Fibroblast of lung (primary cell): ENCODE results near the gene PRKCH. TPM values are rescaled to one million over a fixed set of nuclear protein-coding genes. Genes with fewer than 3 reads are reported as not detected.

Experiments used
- DNase-seq, 2 donors: peaks; one replicate each; pipeline versions ENCODE4 v3.0.0 to v3.0.0-alpha.2; 2010; ENCODE audit warnings: low read depth in 2 of 2
- H2AFZ ChIP-seq: 2 replicates; pipeline ENCODE4 v1.5.1; 2012; ENCODE audit warnings: low read length, control low read depth, inconsistent platforms
- H3K27ac ChIP-seq: 2 replicates; pipeline ENCODE4 v1.5.1; 2011; ENCODE audit warnings: low read length, control low read depth; ENCODE audit not compliant: insufficient read depth
- H3K27me3 ChIP-seq: 2 replicates; pipeline ENCODE4 v1.5.1; 2011; ENCODE audit warnings: mild to moderate bottlenecking, low read length; ENCODE audit not compliant: control insufficient read depth, insufficient read depth
- H3K36me3 ChIP-seq: 2 replicates; pipeline ENCODE4 v1.5.1; 2011; ENCODE audit warnings: low read length; ENCODE audit not compliant: control insufficient read depth, insufficient read depth
- H3K4me1 ChIP-seq: 2 replicates; pipeline ENCODE4 v1.5.1; 2011; ENCODE audit warnings: low read length; ENCODE audit not compliant: control insufficient read depth, insufficient read depth; ENCODE audit errors: extremely low read depth
- H3K4me2 ChIP-seq: 2 replicates; pipeline ENCODE4 v1.5.1; 2011; ENCODE audit warnings: low read length, control low read depth; ENCODE audit not compliant: insufficient read depth; ENCODE audit errors: extremely low read depth
- H3K4me3 ChIP-seq, 4 experiments: fragments of 200-600 bp in 1 of 4; sonication (generic) in 1 of 4; replicated peaks in 1 of 4; 2 replicates each; pipeline ENCODE4 v1.5.1; 2011 to 2016; ENCODE audit warnings: low read length in 4 of 4, low read depth in 3 of 4, mild to moderate bottlenecking in 3 of 4, control low read depth in 2 of 4, inconsistent platforms in 1 of 4, mixed read lengths in 1 of 4; ENCODE audit not compliant: insufficient read depth in 1 of 4; ENCODE audit errors: control extremely low read depth in 1 of 4
- H3K79me2 ChIP-seq: 2 replicates; pipeline ENCODE4 v1.5.1; 2012; ENCODE audit warnings: mild to moderate bottlenecking, low read length, inconsistent platforms; ENCODE audit not compliant: control insufficient read depth, insufficient read depth
- H3K9ac ChIP-seq: 2 replicates; pipeline ENCODE4 v1.5.1; 2011; ENCODE audit warnings: mild to moderate bottlenecking, low read length, control low read depth; ENCODE audit not compliant: insufficient read depth
- H3K9me3 ChIP-seq: 2 replicates; pipeline ENCODE4 v1.5.1; 2012; ENCODE audit warnings: low read depth, low read length; ENCODE audit not compliant: control insufficient read depth, insufficient read depth
- H4K20me1 ChIP-seq: 2 replicates; pipeline ENCODE4 v1.5.1; 2011; ENCODE audit warnings: low read length; ENCODE audit not compliant: control insufficient read depth, insufficient read depth; ENCODE audit errors: extremely low read depth
- CTCF ChIP-seq, 2 donors: IDR thresholded peaks in 1 of 2; conservative IDR thresholded peaks in 1 of 2; 1 replicate in 1 of 2; 2 replicates in 1 of 2; pipeline ENCODE4 v1.5.1; 2011 to 2012; ENCODE audit warnings: low read length in 2 of 2, control low read depth in 1 of 2, inconsistent platforms in 1 of 2, low read depth in 1 of 2, mild to moderate bottlenecking in 1 of 2
- EZH2 ChIP-seq: IDR thresholded peaks from 2 replicates; pipeline ENCODE4 v1.5.1; 2012; ENCODE audit warnings: low read length, control low read depth, mild to moderate bottlenecking; ENCODE audit errors: missing control alignments
- polyA plus RNA-seq, 2 donors: library from polyadenylated mRNA; depleted of rRNA in 1 of 2; stranded (reverse) in 1 of 2; unstranded in 1 of 2; fragments of >200 nt; gene quantifications; 2 replicates each; pipeline ENCODE4 v1.2.1, GENCODE V29; 2011 to 2012; ENCODE audit warnings: missing spikeins in 1 of 2
- total RNA-seq: library from RNA; depleted of rRNA; stranded (reverse); fragments of >200 nt; gene quantifications from 2 replicates; pipeline ENCODE4 v1.2.1, GENCODE V29; 2014

The PRKCH gene
- total and polyA plus RNA-seq, 2 donors (not counting 1 experiment from before 2014, with no cell fraction given): 2.9 to 5.4 TPM

- Histone ChIP-seq H3K9ac (no peak overlapping the region), H3K36me3 (no peaks in the 10 kb centered on the region), H3K4me3 (no peak overlapping the region), H3K27ac (no peak overlapping the region), H2AFZ (no peak overlapping the region), H3K27me3 (no peaks in the 10 kb centered on the region), H4K20me1 (no peaks in the 10 kb centered on the region), H3K4me1 (no peaks in the 10 kb centered on the region), H3K9me3 (no peaks in the 10 kb centered on the region), H3K79me2 (no peaks in the 10 kb centered on the region), H3K4me2 (no peak overlapping the region)
- no peak for DNase-seq
- no peak for TF ChIP-seq CTCF (conservative IDR thresholded peaks at IDR 0.05 in 1 of 2, IDR thresholded peaks at IDR 0.05 in 1 of 2; ENCODE audit: low read depth in 1 of 2, low read length in 2 of 2)
- no peak for TF ChIP-seq EZH2
These were observed 97.4 kb downstream of the PRKCH start for GRCh38 chr14:61418746-61419145.

GRCh38 chr14:61419201-61419600 is 97.8 kb downstream of the PRKCH start:
- Histone ChIP-seq H2AFZ (no peak overlapping the region), H3K4me1 (no peaks in the 10 kb centered on the region), H3K27me3 (no peaks in the 10 kb centered on the region), H3K4me2 (no peak overlapping the region), H3K9ac (no peak overlapping the region), H3K4me3 (no peak overlapping the region), H4K20me1 (no peaks in the 10 kb centered on the region), H3K9me3 (no peaks in the 10 kb centered on the region), H3K79me2 (no peaks in the 10 kb centered on the region), H3K36me3 (no peaks in the 10 kb centered on the region), H3K27ac (no peak overlapping the region)
- TF ChIP-seq CTCF (conservative IDR thresholded peaks at IDR 0.05 in 1 of 2, IDR thresholded peaks at IDR 0.05 in 1 of 2; ENCODE audit: low read depth in 1 of 2, low read length in 2 of 2) (no peak), EZH2 (no peak)
- DNase-seq: no peak

- Histone ChIP-seq H3K79me2 (no peaks in the 10 kb centered on the region), H2AFZ (no peak overlapping the region)
- DNase-seq: peak in 1 of 2 donors; percentile 27
These were observed 98.9 kb downstream of the PRKCH start for GRCh38 chr14:61420326-61420725.

More at GRCh38 chr14:61420326-61420725, 98.9 kb downstream of the PRKCH start:
- Histone ChIP-seq H3K4me3 (no peak overlapping the region), H3K4me2 (no peak overlapping the region), H3K4me1 (no peaks in the 10 kb centered on the region), H3K27me3 (no peaks in the 10 kb centered on the region), H4K20me1 (no peaks in the 10 kb centered on the region), H3K9ac (no peak overlapping the region), H3K27ac (no peak overlapping the region), H3K36me3 (no peaks in the 10 kb centered on the region), H3K9me3 (no peaks in the 10 kb centered on the region)
- TF ChIP-seq EZH2 (no peak), CTCF (conservative IDR thresholded peaks at IDR 0.05 in 1 of 2, IDR thresholded peaks at IDR 0.05 in 1 of 2; ENCODE audit: low read depth in 1 of 2, low read length in 2 of 2) (no peak)
